HCT116 (cell line): ENCODE measurements around the gene PSME4.

Experiments used
- CTCF ChIP-seq, 3 experiments: fragments of 200-600 bp in 1 of 3; sonication (generic) in 1 of 3; IDR thresholded peaks in 2 of 3; conservative IDR thresholded peaks in 1 of 3; 2 replicates each; pipeline ENCODE4 v1.5.1; 2012 to 2017; ENCODE audit warnings: low read depth in 2 of 3, low read length in 2 of 3, antibody characterized with exemption in 1 of 3, borderline replicate concordance in 1 of 3, control low read depth in 1 of 3, mild to moderate bottlenecking in 1 of 3, mixed read lengths in 1 of 3, mixed run types in 1 of 3, moderate library complexity in 1 of 3; ENCODE audit not compliant: insufficient read depth in 1 of 3
- EZH2 ChIP-seq: fragments of 200-600 bp; sonication (generic); IDR thresholded peaks from 2 replicates; pipeline ENCODE4 v1.6.1; 2017; ENCODE audit warnings: antibody characterized with exemption, mixed run types
- MAX ChIP-seq: IDR thresholded peaks from 2 replicates; pipeline ENCODE4 v1.6.1; 2012
- POLR2A ChIP-seq: IDR thresholded peaks from 2 replicates; pipeline ENCODE4 v1.7.0; 2011; ENCODE audit warnings: borderline replicate concordance; ENCODE audit not compliant: insufficient read depth, insufficient read length; ENCODE audit errors: extremely low read depth
- ZBTB33 ChIP-seq: IDR thresholded peaks from 2 replicates; pipeline ENCODE4 v1.6.1; 2011; ENCODE audit warnings: mild to moderate bottlenecking, low read length, moderate library complexity; ENCODE audit not compliant: insufficient replicate concordance; ENCODE audit errors: extremely low read depth

- no peak for TF ChIP-seq CTCF (IDR thresholded peaks at IDR 0.05 in 2 of 3, conservative IDR thresholded peaks at IDR 0.05 in 1 of 3; ENCODE audit: borderline replicate concordance in 1 of 3, insufficient read depth in 1 of 3, low read depth in 2 of 3, low read length in 2 of 3)
- no peak for TF ChIP-seq EZH2
- no peak for TF ChIP-seq POLR2A
- no peak for TF ChIP-seq ZBTB33
- no peak for TF ChIP-seq MAX
Measured at GRCh38 chr2:53901192-53901591, 69.6 kb downstream of the PSME4 start.
